ENCODE measurements around the gene KCNJ16.

Gene KCNJ16

GRCh38 chr17:70099294-70099693 lies 24.3 kb downstream of the KCNJ16 start:
- no peak for DNase-seq

GRCh38 chr17:70099884-70100283 lies 24.9 kb downstream of the KCNJ16 start:
- DNase-seq, result no peak

- DNase-seq, result no peak
Measured at GRCh38 chr17:70100983-70101382, 26.0 kb downstream of the KCNJ16 start.

GRCh38 chr17:70102531-70102930 lies 27.5 kb downstream of the KCNJ16 start:
- no peak for DNase-seq

GRCh38 chr17:70104791-70105523 lies 29.9 kb downstream of the KCNJ16 start:
- DNase-seq, result no peak

GRCh38 chr17:70105641-70106040 lies 30.6 kb downstream of the KCNJ16 start:
- DNase-seq, result no peak

- DNase-seq, result no peak
Measured at GRCh38 chr17:70106551-70106950, 31.5 kb downstream of the KCNJ16 start.

GRCh38 chr17:70107441-70107840 lies 32.4 kb downstream of the KCNJ16 start:
- DNase-seq, result no peak

GRCh38 chr17:70107904-70108565 lies 33.0 kb downstream of the KCNJ16 start:
- DNase-seq, result no peak

- DNase-seq, result no peak
Measured at GRCh38 chr17:70109497-70109896, 34.5 kb downstream of the KCNJ16 start.

GRCh38 chr17:70110443-70110880 lies 35.4 kb downstream of the KCNJ16 start:
- no peak for DNase-seq

- DNase-seq, result no peak
Measured at GRCh38 chr17:70111201-70111600, 36.2 kb downstream of the KCNJ16 start.

- no peak for DNase-seq
Measured at GRCh38 chr17:70114405-70114804, 39.4 kb downstream of the KCNJ16 start.

GRCh38 chr17:70115126-70115525 lies 40.1 kb downstream of the KCNJ16 start:
- DNase-seq, result no peak

- no peak for DNase-seq
Measured at GRCh38 chr17:70116919-70117318, 41.9 kb downstream of the KCNJ16 start.

- DNase-seq, result no peak
Measured at GRCh38 chr17:70119545-70119944, 44.5 kb downstream of the KCNJ16 start.

- DNase-seq, result no peak
Measured at GRCh38 chr17:70119983-70120382, 45.0 kb downstream of the KCNJ16 start.

GRCh38 chr17:70120425-70120824 lies 45.4 kb downstream of the KCNJ16 start:
- no peak for DNase-seq

GRCh38 chr17:70121126-70121525 lies 46.1 kb downstream of the KCNJ16 start:
- DNase-seq, result no peak

- no peak for DNase-seq
Measured at GRCh38 chr17:70123193-70123592, 48.2 kb downstream of the KCNJ16 start.

- DNase-seq, result no peak
Measured at GRCh38 chr17:70124723-70125122, 49.7 kb downstream of the KCNJ16 start.

- no peak for DNase-seq
Measured at GRCh38 chr17:70127221-70127873, 52.3 kb downstream of the KCNJ16 start.

- DNase-seq, result no peak
Measured at GRCh38 chr17:70128727-70129238, 53.8 kb downstream of the KCNJ16 start.

- DNase-seq, result no peak
Measured at GRCh38 chr17:70130289-70130688, 55.3 kb downstream of the KCNJ16 start.
